SU-DHL-6 (cell line): Measurements from ENCODE around the gene KPNA4.

Source experiments
- EZH2phosphoT487 ChIP-seq: fragments of 200-600 bp; sonication (generic), shearing (Covaris generic); conservative IDR thresholded peaks from 2 replicates; pipeline ENCODE4 v1.6.1; 2018; ENCODE audit warnings: mild to moderate bottlenecking, antibody characterized with exemption, low read length, moderate library complexity, mixed read lengths
- TF ChIP-seq, protein P1 (sequence below): fragments of 200-600 bp; sonication (generic); IDR thresholded peaks from one replicate; pipeline ENCODE4 v1.5.1; 2017; ENCODE audit warnings: antibody characterized with exemption, mild to moderate bottlenecking, low read length, moderate library complexity; ENCODE audit not compliant: insufficient read depth, poor library complexity, severe bottlenecking

DNA sequence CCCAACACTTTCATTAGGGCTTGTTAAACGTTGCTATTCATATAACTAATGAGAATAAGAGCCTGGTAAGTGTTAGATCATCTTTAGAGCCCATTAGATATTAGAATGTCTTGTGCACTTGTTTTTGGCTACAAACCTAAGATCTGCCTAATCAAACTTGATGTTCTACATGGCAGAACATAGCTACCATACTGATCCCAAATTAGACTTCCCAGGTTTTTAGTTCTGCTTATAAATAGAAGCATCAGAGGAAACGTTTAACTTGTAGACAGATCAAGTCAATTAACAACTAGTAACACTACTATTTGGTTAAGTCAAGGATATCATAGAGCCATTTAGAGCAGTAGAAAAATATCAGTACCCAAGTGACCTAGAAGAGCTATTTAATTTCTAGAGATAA lies 11.7 kb upstream of the KPNA4 start:
- TF ChIP-seq, protein P1, sequence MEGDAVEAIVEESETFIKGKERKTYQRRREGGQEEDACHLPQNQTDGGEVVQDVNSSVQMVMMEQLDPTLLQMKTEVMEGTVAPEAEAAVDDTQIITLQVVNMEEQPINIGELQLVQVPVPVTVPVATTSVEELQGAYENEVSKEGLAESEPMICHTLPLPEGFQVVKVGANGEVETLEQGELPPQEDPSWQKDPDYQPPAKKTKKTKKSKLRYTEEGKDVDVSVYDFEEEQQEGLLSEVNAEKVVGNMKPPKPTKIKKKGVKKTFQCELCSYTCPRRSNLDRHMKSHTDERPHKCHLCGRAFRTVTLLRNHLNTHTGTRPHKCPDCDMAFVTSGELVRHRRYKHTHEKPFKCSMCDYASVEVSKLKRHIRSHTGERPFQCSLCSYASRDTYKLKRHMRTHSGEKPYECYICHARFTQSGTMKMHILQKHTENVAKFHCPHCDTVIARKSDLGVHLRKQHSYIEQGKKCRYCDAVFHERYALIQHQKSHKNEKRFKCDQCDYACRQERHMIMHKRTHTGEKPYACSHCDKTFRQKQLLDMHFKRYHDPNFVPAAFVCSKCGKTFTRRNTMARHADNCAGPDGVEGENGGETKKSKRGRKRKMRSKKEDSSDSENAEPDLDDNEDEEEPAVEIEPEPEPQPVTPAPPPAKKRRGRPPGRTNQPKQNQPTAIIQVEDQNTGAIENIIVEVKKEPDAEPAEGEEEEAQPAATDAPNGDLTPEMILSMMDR, result no peak
- TF ChIP-seq EZH2phosphoT487, result no peak
